Neural progenitor cell (in vitro differentiated cells): ENCODE results near the gene TRRAP.

Experiments
- EZH2phosphoT487 ChIP-seq: fragments of 200-600 bp; sonication (generic); IDR thresholded peaks from 2 replicates; pipeline ENCODE4 v1.6.1; 2017; ENCODE audit warnings: antibody characterized with exemption
- TF ChIP-seq, protein P1 (sequence below): fragments of 200-600 bp; sonication (generic); IDR thresholded peaks from 2 replicates; pipeline ENCODE4 v1.5.1; 2017; ENCODE audit warnings: antibody characterized with exemption, mild to moderate bottlenecking

GRCh38 chr7:99031496-99031895 lies 153.2 kb downstream of the TRRAP start:
- TF ChIP-seq, protein P1, sequence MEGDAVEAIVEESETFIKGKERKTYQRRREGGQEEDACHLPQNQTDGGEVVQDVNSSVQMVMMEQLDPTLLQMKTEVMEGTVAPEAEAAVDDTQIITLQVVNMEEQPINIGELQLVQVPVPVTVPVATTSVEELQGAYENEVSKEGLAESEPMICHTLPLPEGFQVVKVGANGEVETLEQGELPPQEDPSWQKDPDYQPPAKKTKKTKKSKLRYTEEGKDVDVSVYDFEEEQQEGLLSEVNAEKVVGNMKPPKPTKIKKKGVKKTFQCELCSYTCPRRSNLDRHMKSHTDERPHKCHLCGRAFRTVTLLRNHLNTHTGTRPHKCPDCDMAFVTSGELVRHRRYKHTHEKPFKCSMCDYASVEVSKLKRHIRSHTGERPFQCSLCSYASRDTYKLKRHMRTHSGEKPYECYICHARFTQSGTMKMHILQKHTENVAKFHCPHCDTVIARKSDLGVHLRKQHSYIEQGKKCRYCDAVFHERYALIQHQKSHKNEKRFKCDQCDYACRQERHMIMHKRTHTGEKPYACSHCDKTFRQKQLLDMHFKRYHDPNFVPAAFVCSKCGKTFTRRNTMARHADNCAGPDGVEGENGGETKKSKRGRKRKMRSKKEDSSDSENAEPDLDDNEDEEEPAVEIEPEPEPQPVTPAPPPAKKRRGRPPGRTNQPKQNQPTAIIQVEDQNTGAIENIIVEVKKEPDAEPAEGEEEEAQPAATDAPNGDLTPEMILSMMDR = no peak
- no peak for TF ChIP-seq EZH2phosphoT487
